ENCODE data around the gene MUC5AC.

The MUC5AC gene

GRCh38 chr11:1225386-1226225 is 67.9 kb downstream of the MUC5AC start:
- DNase-seq (ENCODE audit: low spot score): no peak

DNA sequence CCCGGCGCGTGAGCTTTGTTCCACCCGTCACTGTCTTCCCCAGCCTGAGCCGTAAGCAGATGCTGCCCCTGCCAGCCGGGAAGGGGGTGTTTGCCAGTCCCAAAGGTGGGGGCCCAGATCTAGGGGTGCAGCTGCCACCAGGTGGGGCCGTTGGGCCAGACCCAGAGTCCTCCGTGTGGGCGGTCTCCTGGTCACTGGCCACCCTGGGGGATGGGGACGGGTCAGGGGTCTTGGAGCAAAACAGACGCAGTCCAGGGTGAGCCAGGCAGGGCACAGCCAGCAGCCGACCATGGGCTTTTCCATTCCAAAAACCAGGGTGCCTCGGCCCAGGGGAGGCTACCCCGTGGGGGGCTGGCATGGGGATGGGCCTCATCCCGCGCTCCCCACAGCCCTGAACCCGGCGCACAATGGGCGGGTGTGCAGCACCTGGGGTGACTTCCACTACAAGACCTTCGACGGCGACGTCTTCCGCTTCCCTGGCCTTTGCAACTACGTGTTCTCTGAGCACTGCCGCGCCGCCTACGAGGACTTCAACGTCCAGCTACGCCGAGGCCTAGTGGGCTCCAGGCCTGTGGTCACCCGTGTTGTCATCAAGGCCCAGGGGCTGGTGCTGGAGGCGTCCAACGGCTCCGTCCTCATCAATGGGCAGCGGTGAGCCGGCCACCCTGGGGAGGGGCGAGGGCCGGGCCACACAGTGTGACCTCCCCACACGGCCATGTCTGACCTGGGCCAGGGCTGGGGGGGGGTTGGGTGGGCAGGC is 68.7 kb downstream of the MUC5AC start:
- DNase-seq (ENCODE audit: low spot score): no peak

DNA sequence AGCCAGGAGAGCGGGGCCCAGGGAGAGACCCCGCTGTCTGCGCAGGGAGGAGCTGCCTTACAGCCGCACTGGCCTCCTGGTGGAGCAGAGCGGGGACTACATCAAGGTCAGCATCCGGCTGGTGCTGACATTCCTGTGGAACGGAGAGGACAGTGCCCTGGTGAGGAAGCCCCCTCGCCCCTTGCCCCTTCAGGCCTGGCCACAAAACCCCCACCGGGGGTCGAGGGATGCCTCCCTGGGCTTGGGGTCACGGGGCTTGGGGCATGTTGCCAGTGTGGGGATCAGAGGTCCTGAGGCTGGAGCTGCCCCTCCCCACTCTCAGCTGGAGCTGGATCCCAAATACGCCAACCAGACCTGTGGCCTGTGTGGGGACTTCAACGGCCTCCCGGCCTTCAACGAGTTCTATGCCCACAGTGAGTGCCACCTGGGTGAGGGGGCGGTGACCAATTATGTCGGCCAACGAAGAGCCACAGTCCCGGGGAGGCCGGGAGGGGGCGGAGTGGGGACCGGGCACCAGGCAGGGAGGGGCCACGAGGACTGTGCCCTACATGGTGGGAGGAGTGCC is 69.3 kb downstream of the MUC5AC start:
- DNase-seq (ENCODE audit: low spot score): peak; percentile 84

DNA sequence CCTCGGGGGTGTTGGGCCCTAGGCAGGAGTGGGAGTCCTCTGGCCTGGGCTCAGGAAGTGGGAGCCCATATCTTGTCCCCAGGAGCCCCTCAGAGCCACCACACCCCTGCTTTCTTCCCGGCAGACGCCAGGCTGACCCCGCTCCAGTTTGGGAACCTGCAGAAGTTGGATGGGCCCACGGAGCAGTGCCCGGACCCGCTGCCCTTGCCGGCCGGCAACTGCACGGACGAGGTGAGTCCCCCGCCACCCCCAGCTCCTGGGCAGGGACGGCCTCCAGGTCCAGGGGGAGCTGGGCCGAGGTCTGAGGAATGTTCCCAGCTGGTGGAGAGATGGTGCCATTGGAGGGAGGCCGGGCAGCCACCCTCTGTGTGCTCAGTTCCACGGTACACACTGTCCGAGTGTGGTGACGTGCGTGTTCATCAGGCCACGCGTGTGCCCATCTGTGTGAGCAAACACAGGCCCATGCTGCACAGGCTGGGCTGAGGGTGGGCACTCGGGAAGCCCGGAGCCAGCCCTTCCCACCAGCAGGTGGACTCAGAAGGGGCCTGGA is 69.9 kb downstream of the MUC5AC start:
- no peak for DNase-seq (ENCODE audit: low spot score)

- DNase-seq (ENCODE audit: low spot score): no peak
These were observed 70.5 kb downstream of the MUC5AC start for GRCh38 chr11:1228101-1228821.

DNA sequence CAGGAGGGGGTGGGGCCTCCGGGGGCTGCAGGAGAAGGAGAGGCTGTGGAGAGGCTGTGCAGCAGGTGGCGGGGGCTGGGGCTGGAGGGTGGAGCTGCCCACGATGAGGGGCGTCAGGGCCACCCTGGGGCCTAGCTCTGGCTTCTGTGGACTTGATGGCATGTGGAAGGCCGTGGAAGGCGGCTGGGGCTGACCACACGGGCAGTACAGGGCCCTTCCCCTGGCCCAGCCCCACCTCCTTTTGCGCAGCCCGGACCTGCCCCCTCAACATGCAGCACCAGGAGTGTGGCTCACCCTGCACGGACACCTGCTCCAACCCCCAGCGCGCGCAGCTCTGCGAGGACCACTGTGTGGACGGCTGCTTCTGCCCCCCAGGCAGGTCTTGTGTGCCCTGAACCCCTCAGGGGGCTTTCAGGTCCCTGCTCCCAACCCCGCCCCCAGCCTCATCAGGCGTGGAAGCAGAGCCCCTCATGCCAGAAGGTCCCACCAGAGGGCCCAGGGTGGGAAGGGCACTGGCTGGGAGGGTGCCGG is 71.2 kb downstream of the MUC5AC start:
- DNase-seq (ENCODE audit: low spot score): no peak

DNA sequence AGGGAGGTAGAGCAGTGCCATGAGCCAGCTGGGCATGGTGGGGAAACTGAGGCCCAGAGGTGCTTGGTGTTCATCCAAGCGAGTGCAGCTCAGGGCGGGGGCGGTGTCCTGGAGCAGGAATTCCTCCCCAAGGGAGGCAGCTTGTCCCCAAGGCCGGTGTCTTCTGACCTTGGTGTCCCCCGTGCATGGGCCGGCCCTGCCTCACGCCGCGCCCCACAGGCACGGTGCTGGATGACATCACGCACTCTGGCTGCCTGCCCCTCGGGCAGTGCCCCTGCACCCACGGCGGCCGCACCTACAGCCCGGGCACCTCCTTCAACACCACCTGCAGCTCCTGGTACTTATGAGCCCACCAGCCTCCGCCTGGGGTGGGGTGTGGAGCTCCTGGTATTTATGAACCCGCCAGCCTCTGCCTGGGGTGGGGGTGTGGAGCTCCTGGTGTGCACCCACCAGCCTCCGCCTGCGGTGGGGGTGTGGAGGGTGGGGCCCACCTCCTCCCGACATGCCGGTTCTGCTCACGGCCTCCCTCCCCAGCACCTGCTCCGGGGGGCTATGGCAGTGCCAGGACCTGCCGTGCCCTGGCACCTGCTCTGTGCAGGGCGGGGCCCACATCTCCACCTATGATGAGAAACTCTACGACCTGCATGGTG is 71.8 kb downstream of the MUC5AC start:
- no peak for DNase-seq (ENCODE audit: low spot score)

GRCh38 chr11:1230121-1230455 is 72.3 kb downstream of the MUC5AC start:
- DNase-seq (ENCODE audit: low spot score): no peak

GRCh38 chr11:1230456-1231395 is 73.0 kb downstream of the MUC5AC start:
- no peak for DNase-seq (ENCODE audit: low spot score)

DNA sequence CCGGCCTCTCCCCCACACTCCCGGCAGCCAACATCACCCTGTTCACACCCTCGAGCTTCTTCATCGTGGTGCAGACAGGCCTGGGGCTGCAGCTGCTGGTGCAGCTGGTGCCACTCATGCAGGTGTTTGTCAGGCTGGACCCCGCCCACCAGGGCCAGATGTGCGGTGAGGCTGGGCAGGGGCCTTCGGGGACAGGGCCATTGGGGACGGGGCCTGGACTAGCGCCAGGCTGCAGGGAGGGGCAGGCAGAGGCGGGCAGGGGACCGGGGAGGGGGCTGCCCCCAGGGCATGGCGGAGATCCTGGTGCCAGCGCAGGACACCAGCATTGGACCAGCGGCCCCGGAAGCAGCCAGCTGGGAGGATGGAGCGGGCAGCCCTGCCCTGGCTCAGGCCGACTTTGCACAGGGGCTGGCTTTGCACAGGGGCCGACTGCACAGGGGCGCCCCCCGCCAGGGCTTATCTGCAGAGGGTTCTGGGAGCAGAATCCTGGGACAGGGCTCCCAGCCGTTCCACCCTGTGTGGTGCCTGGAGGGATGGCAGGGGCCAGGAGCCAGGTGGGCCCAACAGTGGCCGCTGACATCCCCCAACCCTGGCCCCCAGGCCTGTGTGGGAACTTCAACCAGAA is 73.8 kb downstream of the MUC5AC start:
- no peak for DNase-seq (ENCODE audit: low spot score)

GRCh38 chr11:1232021-1232882 is 74.5 kb downstream of the MUC5AC start:
- DNase-seq (ENCODE audit: low spot score): no peak

GRCh38 chr11:1232883-1233321 is 75.1 kb downstream of the MUC5AC start:
- DNase-seq (ENCODE audit: low spot score): no peak

GRCh38 chr11:1233351-1234053 is 75.7 kb downstream of the MUC5AC start:
- DNase-seq (ENCODE audit: low spot score): no peak

- DNase-seq (ENCODE audit: low spot score): no peak
These were observed 76.4 kb downstream of the MUC5AC start for GRCh38 chr11:1234054-1234720.

DNA sequence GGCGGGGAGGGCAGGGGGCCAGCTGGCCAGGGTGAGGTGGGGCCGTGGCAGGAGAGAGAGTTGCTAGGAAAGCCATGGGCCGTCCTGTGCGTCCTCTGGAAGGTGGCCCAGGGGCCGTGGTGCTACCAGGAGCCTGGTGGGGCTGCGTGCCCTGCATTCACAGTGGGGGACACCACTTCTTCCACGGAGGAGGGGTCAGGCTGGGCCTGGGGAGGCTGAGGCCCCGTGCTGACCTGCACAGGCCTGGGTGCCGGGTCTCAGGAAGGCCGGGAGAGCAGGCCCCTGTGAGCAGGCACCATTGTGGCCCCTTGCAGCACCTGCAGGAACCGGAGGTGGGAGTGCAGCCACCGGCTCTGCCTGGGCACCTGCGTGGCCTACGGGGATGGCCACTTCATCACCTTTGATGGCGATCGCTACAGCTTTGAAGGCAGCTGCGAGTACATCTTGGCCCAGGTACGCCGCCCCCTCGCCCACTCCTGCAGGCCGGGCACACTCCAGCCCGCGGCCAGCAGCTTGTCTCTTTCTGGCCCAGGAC is 77.1 kb downstream of the MUC5AC start:
- DNase-seq (ENCODE audit: low spot score): no peak

DNA sequence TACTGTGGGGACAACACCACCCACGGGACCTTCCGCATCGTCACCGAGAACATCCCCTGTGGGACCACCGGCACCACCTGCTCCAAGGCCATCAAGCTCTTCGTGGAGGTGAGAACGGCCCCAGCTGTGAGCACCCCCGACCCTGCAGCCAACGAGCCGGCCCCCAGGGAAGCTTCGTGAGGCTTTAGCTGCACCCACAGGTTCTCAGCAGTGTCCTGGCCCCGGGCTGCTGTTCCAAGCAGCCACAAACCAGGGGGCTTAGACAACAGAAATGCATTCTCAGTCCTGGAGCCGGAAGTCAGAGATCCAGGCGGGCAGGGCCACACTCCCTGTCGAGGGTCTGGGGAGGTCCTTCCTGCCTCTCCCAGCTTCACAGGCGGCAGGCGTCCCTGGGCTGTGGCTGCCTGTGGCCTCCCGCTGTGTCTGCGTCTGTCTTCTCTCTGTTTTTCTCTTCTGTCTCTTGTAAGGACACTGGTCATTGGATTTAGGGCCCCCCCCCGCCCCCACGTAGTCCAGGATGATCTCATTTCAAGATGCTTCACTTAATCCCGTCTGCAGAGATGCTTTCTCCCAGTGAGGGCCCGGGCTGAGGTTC is 77.7 kb downstream of the MUC5AC start:
- no peak for DNase-seq (ENCODE audit: low spot score)

- DNase-seq (ENCODE audit: low spot score): no peak
These were observed 78.2 kb downstream of the MUC5AC start for GRCh38 chr11:1235901-1236315.

All from AG08396 (cell line).